Measurements from ENCODE around the gene CCNF.
"Not testable (repeated sequence)": the region's sequence is repeated elsewhere in the genome, so short reads cannot be mapped to it uniquely, and the experiment has no call there.

The CCNF gene

GRCh38 chr16:2429034-2429770 lies at the start of gene CCNF:
CCNF (plus strand) TSS chr16:2429447; CDS start chr16:2429482, 35 bp downstream.
- DNase-seq (ENCODE audit: low read depth in 2 of 2, low spot score in 1 of 2) = peak; percentile 95 to 96

DNA sequence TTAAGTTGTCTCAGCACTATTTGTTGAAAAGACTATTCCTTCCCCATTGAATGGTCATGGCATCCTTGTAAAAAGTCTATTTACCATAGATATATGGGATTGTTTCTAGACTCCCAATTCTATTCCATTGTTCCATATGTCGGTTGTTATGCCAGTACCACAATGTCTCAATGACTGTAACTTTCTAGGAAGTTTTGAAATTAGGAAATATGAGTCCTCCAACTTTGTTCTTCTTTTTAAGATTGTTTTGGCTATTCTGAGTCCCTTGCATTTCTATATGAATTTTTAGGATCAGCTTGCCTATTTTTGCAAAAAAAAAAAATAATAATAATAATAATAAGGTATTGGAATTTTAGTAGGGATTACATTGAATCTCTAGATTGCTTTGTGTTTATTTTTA lies 45.7 kb upstream of the CCNF start:
- DNase-seq (ENCODE audit: low read depth in 2 of 2, low spot score in 1 of 2) = no peak

DNA sequence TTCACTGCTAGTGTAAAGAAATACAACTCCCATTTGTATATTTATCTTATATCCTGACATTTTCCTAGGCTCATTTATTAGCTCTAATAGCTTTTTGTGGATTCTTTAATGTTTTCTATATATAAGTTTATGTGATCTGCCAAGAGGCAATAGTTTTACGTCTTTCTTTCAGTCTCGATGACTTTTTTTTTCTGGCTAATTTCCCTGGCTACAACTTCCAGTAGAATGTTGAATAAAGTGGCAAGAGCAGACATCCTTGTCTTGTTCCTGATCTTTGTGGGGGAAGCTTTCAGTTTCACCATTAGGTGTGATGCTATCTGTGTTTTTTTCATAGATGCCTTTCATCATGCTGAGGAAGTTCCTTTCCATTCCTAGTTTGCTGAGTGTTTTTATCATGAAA lies 44.8 kb upstream of the CCNF start:
- DNase-seq (ENCODE audit: low read depth in 2 of 2, low spot score in 1 of 2) = no peak

DNA sequence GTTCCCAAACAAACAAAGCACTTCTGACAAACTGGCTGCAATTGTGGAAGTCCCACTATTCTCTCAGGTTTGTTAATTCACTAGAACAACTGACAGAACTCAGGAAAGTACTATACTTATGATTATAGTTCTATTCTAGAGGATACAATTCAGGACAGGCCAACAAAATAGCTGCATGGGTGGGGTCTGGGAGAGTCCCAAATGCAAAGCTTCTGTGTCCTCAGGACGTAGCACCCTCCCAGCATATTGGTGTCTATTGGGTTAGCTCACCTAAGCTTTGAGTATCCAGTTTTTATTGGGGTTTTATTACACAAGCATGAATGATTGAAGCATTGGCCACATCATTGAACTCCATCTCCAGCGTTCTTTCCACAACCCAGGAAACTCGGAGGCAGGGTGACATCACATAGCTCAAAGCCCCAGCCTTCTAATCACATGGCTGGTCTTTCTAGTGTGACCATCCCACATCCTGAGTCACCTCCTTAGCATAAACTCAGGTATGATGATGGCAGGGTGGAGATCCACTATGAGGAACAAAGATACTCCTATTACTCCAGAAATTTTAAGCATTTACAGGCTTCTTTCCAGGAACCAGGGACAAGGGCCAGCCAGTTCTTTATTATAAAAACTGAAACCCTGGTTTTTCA lies 43.9 kb upstream of the CCNF start:
- DNase-seq (ENCODE audit: low read depth in 2 of 2, low spot score in 1 of 2) = no peak

GRCh38 chr16:2385982-2386381 lies 43.3 kb upstream of the CCNF start:
- DNase-seq (ENCODE audit: low read depth in 2 of 2, low spot score in 1 of 2) = not testable (repeated sequence)

DNA sequence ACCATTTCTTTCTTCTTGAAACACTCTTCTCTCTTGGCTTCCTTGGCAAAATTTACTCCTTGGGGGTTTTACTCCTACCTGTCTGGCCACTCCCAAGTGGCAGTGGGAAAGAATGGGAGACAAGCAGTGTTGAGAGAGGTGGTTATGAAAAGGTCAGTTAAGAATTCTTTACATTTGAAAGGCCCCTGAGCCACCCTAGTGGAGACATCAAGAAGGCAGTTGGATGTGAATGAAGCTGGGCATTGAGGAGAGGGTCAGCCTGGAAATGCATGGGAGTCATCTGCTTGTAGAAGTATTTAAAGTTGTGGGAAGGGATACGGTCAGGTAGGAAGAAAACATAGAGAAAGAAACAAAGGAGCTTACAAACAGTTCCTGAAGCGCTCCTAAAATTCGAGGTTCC lies 42.3 kb upstream of the CCNF start:
- no peak for DNase-seq (ENCODE audit: low read depth in 2 of 2, low spot score in 1 of 2)

- no peak for DNase-seq (ENCODE audit: low read depth in 2 of 2, low spot score in 1 of 2)
Measured at GRCh38 chr16:2388139-2388874, 40.9 kb upstream of the CCNF start.

DNA sequence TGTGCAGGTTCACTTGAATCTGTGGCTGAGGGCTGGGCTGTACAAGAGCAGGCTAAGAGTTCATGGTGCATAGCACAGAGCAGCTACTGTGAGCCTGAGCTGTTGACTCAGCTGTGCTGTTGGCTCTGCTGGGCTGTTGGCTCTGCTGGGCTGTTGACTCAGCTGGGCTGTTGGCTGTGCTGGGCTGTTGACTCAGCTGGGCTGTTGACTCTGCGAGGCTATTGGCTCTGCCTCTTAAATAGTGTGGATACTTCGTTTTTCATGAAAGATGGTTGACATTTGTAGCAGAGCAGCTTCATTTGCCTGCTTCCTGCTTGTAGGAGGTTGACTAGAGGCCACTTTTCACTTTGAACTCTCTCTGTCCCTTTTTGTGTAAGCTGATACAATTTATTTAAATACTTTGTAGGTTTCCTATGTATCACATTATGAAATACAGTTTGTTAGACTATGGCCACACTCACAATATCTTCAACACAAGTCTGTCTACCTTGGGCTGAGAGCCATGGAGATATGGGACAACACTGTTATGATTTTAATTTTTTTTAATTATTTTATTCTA lies 40.3 kb upstream of the CCNF start:
- DNase-seq (ENCODE audit: low read depth in 2 of 2, low spot score in 1 of 2) = no peak

GRCh38 chr16:2392025-2392424 lies 37.2 kb upstream of the CCNF start:
- no peak for DNase-seq (ENCODE audit: low read depth in 2 of 2, low spot score in 1 of 2)

- no peak for DNase-seq (ENCODE audit: low read depth in 2 of 2, low spot score in 1 of 2)
Measured at GRCh38 chr16:2398520-2398919, 30.7 kb upstream of the CCNF start.

DNA sequence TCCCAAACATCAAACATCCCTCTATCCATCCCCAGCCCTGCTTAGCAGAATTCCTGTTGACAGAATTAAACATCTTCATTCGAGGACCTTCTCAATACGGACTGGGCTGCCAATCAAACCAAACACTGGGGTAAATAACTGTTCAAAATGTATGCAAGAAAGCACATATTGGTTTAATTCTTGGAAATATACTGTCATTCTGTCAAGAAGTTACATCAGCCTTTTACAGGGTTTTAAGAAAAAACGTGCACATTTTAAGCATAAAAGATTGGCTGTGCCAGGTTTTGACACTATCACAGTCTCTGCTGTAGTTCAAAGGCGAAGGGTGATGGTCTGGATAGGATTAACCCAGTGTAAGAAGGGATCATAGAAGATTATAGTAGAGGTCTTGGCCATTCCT lies 25.1 kb upstream of the CCNF start:
- DNase-seq (ENCODE audit: low read depth in 2 of 2, low spot score in 1 of 2) = no peak

DNA sequence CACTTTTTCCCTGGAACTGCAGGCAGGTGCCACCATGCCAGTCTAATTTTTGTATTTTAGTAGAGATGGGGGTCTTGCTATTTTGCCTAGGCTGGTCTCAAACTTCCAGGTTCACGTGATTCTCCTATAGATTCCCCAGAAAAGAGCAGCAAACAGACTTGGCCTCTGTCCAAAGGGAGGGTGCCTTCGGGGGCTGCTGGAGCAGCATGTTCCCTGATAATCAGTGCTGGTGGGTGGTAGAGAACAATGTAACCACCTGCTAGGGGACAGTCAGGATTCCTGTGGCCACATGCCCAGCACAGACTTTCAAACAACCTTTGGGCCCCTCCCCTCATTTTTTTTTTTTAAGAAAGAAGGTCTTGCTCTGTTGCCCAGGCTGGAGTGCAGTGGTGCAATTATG lies 14.2 kb upstream of the CCNF start:
- DNase-seq (ENCODE audit: low read depth in 2 of 2, low spot score in 1 of 2) = no peak

GRCh38 chr16:2420035-2420434 lies 9.2 kb upstream of the CCNF start:
- no peak for DNase-seq (ENCODE audit: low read depth in 2 of 2, low spot score in 1 of 2)

- DNase-seq (ENCODE audit: low read depth in 2 of 2, low spot score in 1 of 2) = no peak
Measured at GRCh38 chr16:2422123-2422867, 7.0 kb upstream of the CCNF start.

DNA sequence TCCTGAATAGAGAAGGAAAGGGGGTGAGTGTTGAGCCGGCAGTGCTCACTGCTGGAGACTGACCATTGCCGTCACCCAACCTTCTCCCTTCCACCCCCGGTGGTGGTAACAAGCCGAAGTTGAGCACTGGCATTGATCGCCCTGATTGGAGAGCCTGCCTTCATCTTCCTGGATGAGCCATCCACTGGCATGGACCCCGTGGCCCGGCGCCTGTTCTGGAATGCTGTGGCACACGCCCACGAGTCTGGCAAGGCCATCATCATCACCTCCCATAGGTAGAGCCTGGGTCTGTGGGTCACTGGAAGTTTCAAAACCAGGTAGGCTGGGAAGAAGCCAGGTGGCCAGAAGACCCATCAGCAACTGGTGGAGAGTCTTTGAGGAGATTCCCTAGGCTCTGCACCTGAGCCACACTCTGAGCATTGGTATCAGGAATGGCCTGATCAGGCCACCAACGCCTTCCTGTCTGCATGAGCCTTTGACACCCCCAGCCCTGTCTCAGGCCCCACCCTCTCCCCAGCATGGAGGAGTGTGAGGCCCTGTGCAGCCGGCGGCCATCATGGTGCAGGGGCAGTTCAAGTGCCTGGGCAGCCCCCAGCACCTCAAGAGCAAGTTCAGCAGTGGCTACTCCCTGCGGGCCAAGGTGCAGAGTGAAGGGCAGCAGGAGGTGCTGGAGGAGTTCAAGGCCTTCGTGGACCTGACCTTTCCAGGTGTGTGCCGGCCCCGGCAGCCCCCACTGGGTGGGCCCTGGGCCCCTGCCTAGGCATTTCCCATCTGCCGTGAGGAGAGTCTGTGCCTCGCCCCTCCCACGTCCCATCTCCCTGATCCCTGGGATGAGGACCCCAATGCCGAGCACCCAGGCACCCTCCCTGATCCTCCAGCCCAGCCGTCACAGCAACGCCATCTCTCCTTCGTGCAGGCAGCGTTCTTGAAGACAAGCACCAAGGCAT lies 4.9 kb upstream of the CCNF start:
- no peak for DNase-seq (ENCODE audit: low read depth in 2 of 2, low spot score in 1 of 2)

DNA sequence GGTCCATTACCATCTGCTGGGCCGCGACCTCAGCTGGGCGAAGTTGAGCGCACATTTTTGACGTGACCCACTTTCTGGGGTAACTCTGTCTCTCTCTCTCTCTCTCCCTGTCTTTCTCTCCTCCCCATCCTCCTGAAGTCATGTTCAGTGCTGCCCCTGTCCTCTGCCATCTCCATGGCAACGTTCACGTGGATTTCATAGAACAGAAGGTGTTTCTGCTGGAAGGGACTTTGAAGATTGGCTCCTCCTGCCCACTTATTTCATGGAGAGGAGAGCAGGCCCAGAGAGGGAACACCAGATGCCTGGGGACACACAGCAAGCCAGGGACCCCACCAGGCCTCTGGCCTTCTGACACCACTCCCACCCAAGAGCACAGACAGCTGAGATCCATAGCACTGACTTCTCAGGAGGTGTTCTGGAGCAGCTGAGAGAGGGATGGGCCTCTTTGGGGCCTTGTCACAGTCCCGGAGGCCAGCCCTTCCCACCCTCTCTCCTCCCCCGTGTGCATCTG lies 4.2 kb upstream of the CCNF start:
- no peak for DNase-seq (ENCODE audit: low read depth in 2 of 2, low spot score in 1 of 2)

- DNase-seq (ENCODE audit: low read depth in 2 of 2, low spot score in 1 of 2) = no peak
Measured at GRCh38 chr16:2425825-2426430, 3.3 kb upstream of the CCNF start.

DNA sequence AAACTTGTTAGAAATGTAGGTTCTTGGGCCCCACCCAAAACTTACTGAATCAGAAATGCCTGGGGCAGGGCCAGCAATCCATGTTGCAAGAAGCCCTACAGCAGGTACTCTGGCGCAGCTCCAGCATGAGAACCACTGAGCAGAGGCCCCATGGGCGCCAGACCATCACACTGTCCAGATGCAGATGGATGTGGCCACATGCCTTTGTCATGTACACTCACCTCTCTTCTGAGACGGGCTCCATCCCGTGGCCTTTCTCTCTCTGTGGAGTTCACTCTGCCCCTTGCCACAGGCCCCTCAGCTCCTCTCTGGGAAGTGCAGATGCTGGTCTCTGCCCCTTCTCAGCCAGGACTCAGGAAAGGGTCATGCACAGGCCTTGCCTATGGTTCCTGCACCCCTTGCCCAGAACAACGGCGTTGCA lies 2.3 kb upstream of the CCNF start:
- no peak for DNase-seq (ENCODE audit: low read depth in 2 of 2, low spot score in 1 of 2)

DNA sequence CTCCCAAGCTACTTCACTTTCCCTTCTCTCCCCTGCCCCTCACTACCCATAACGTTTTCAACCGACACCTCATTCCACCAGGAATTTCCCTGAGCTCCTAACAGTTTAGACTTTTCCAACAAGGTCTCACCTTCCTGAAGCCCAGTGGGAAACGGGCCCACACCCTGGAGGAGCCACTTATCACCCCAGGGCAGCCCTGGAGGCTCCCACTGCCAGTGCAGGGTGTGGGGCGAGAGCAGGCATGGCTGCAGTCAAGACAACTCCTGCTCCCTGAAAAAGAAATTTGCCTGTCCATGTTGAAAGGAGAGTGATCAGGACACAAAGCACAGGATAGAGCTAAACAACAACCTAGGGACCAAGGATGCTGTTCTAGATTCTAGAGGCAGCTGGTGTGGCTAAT lies 1.7 kb upstream of the CCNF start:
- no peak for DNase-seq (ENCODE audit: low read depth in 2 of 2, low spot score in 1 of 2)

Measured in stimulated activated CD8-positive, alpha-beta memory T cell treated with anti-CD3 and anti-CD28 coated beads, Interleukin-4, amount 100 ng/mL, for 1 hour (primary cell).